SK-N-SH (cell line): Measurements from ENCODE around the gene PCSK2. TPM values are rescaled to one million over a fixed set of nuclear protein-coding genes. Genes with fewer than 3 reads are reported as not detected.

ENCODE experiments used
- CTCF ChIA-PET: fragments of 300-600, 350-600 bp; formaldehyde crosslinking; extraction: SDS; loops from one replicate; lab custom pipeline; 2021; lab: Yijun Ruan, JAX
- POLR2A ChIA-PET: fragments of 350-600 bp; sonication (Branson Sonifier 250); formaldehyde crosslinking; extraction: SDS; loops from one replicate; lab custom pipeline; 2020; ENCODE audit warnings: antibody characterized with exemption, inconsistent platforms; lab: Yijun Ruan, JAX
- DNase-seq: peaks from one replicate; pipeline ENCODE4 v3.0.0; 2012
- H2AFZ ChIP-seq: fragments of 200-600 bp; sonication (generic); 2 replicates; pipeline ENCODE4 v1.8.1; 2016; ENCODE audit warnings: antibody characterized with exemption, mild to moderate bottlenecking, low read depth
- H3F3A ChIP-seq: fragments of 200-600 bp; sonication (generic); replicated peaks from 2 replicates; pipeline ENCODE3; 2016; ENCODE audit warnings: antibody characterized with exemption, mild to moderate bottlenecking; ENCODE audit not compliant: insufficient read depth
- H3K27ac ChIP-seq, 2 experiments: fragments of 200-500 bp in 1 of 2; fragments of 200-600 bp in 1 of 2; sonication (Bioruptor generic) in 1 of 2; sonication (generic), shearing (Covaris generic) in 1 of 2; 2 replicates each; pipeline versions ENCODE4 v1.5.1 to v1.6.1; 2014 to 2016; ENCODE audit warnings: low read depth in 2 of 2, inconsistent platforms in 1 of 2, low read length in 1 of 2, mild to moderate bottlenecking in 1 of 2, mixed read lengths in 1 of 2
- H3K27me3 ChIP-seq: fragments of 200-600 bp; sonication (generic), shearing (Covaris generic); 2 replicates; pipeline ENCODE4 v1.6.1; 2016; ENCODE audit warnings: mixed run types; ENCODE audit not compliant: insufficient read depth
- H3K36me3 ChIP-seq, 2 experiments: fragments of 200-500 bp in 1 of 2; fragments of 200-600 bp in 1 of 2; sonication (Bioruptor generic) in 1 of 2; sonication (generic) in 1 of 2; replicated peaks in 1 of 2; 2 replicates each; pipeline versions ENCODE3 to v1.5.1; 2014 to 2016; ENCODE audit warnings: low read length in 1 of 2, mild to moderate bottlenecking in 1 of 2; ENCODE audit not compliant: insufficient read depth in 2 of 2, control insufficient read depth in 1 of 2
- H3K4me1 ChIP-seq, 2 experiments: fragments of 200-500 bp in 1 of 2; fragments of 200-600 bp in 1 of 2; sonication (Bioruptor generic) in 1 of 2; sonication (generic), shearing (Covaris generic) in 1 of 2; 2 replicates each; pipeline versions ENCODE4 v1.5.1 to v1.6.1; 2014 to 2016; ENCODE audit warnings: low read depth in 1 of 2, low read length in 1 of 2, mixed run types in 1 of 2; ENCODE audit not compliant: insufficient read depth in 2 of 2, control insufficient read depth in 1 of 2
- H3K4me2 ChIP-seq: fragments of 200-600 bp; sonication (generic), shearing (Covaris generic); 2 replicates; pipeline ENCODE4 v1.6.1; 2017; ENCODE audit warnings: mixed run types
- H3K4me3 ChIP-seq, 2 experiments: fragments of 200-500 bp in 1 of 2; fragments of 200-600 bp in 1 of 2; sonication (Bioruptor generic) in 1 of 2; sonication (generic), shearing (Covaris generic) in 1 of 2; 2 replicates each; pipeline versions ENCODE4 v1.5.1 to v1.8.1; 2014 to 2016; ENCODE audit warnings: low read depth in 2 of 2, inconsistent platforms in 1 of 2, low read length in 1 of 2, mild to moderate bottlenecking in 1 of 2, mixed read lengths in 1 of 2, moderate library complexity in 1 of 2
- H3K79me2 ChIP-seq: fragments of 200-600 bp; sonication (generic); 2 replicates; pipeline ENCODE4 v1.8.1; 2017; ENCODE audit warnings: mild to moderate bottlenecking; ENCODE audit not compliant: insufficient read depth
- H3K9ac ChIP-seq: fragments of 200-600 bp; sonication (generic); 2 replicates; pipeline ENCODE4 v1.6.1; 2017; ENCODE audit warnings: mixed run types
- H3K9me2 ChIP-seq: fragments of 200-600 bp; sonication (generic); 2 replicates; pipeline ENCODE4 v1.6.1; 2017; ENCODE audit warnings: mixed run types
- H3K9me3 ChIP-seq: fragments of 200-600 bp; sonication (generic); 2 replicates; pipeline ENCODE4 v1.6.1; 2017; ENCODE audit warnings: mixed run types, mild to moderate bottlenecking, moderate library complexity
- H4K20me1 ChIP-seq: fragments of 200-600 bp; sonication (generic); 2 replicates; pipeline ENCODE4 v1.6.1; 2017; ENCODE audit warnings: mild to moderate bottlenecking, mixed run types; ENCODE audit not compliant: insufficient read depth
- CTCF ChIP-seq: fragments of 200-600 bp; sonication (generic); IDR thresholded peaks from 2 replicates; pipeline ENCODE4 v1.6.1; 2017; ENCODE audit warnings: antibody characterized with exemption, mild to moderate bottlenecking, moderate library complexity
- EZH2phosphoT487 ChIP-seq: fragments of 200-600 bp; sonication (generic); IDR thresholded peaks from 2 replicates; pipeline ENCODE4 v1.6.1; 2017; ENCODE audit warnings: low read depth, mixed run types, mild to moderate bottlenecking, antibody characterized with exemption, moderate library complexity, borderline replicate concordance
- FOXM1 ChIP-seq: IDR thresholded peaks from 2 replicates; pipeline ENCODE4 v1.4.0; 2012; ENCODE audit warnings: low read depth, mild to moderate bottlenecking
- GABPA ChIP-seq: IDR thresholded peaks from 2 replicates; pipeline ENCODE4 v1.4.0; 2012; ENCODE audit warnings: low read depth, mild to moderate bottlenecking
- MAX ChIP-seq: IDR thresholded peaks from 2 replicates; pipeline ENCODE4 v1.4.0; 2012; ENCODE audit warnings: low read depth
- MEF2A ChIP-seq: IDR thresholded peaks from 2 replicates; pipeline ENCODE4 v1.4.0; 2012; ENCODE audit warnings: low read depth, borderline replicate concordance
- MXI1 ChIP-seq: IDR thresholded peaks from 2 replicates; pipeline ENCODE4 v1.6.1; 2012; ENCODE audit warnings: mild to moderate bottlenecking, low read depth, low read length, improper control_type of control experiment
- PBX3 ChIP-seq: IDR thresholded peaks from 2 replicates; pipeline ENCODE4; 2012
- POLR2AphosphoS5 ChIP-seq: IDR thresholded peaks from 2 replicates; pipeline ENCODE4 v1.6.1; 2012; ENCODE audit warnings: low read depth, low read length
- RAD21 ChIP-seq: IDR thresholded peaks from 2 replicates; pipeline ENCODE4 v1.6.1; 2012; ENCODE audit warnings: mild to moderate bottlenecking, low read length
- REST ChIP-seq: IDR thresholded peaks from 2 replicates; pipeline ENCODE4 v1.6.1; 2012; ENCODE audit warnings: mild to moderate bottlenecking, low read depth, low read length, moderate library complexity
- SMC3 ChIP-seq: IDR thresholded peaks from 2 replicates; pipeline ENCODE4 v1.6.1; 2012; ENCODE audit warnings: low read depth, low read length, improper control_type of control experiment
- TCF12 ChIP-seq: IDR thresholded peaks from 2 replicates; pipeline ENCODE4 v1.4.0; 2012
- TEAD4 ChIP-seq: IDR thresholded peaks from 2 replicates; pipeline ENCODE4 v1.4.0; 2012; ENCODE audit warnings: mild to moderate bottlenecking, borderline replicate concordance; ENCODE audit not compliant: insufficient read depth
- USF1 ChIP-seq: IDR thresholded peaks from 2 replicates; pipeline ENCODE4 v1.4.0; 2012; ENCODE audit warnings: low read depth, borderline replicate concordance
- polyA plus RNA-seq, 3 experiments: library from polyadenylated mRNA; depleted of rRNA; stranded (reverse); fragments of >200 nt; gene quantifications; 2 replicates each; pipeline ENCODE4 v1.2.3, GENCODE V29; 2012

PCSK2 gene
- polyA plus RNA-seq, 1 of the 3 experiments (the other 2 are of a cell fraction), result not detected

- H3K27ac ChIP-seq, result no peak overlapping the region
- H3K36me3 ChIP-seq, result no peaks in the 10 kb centered on the region
- TF ChIP-seq POLR2AphosphoS5 (no peak), FOXM1 (no peak), REST (no peak), EZH2phosphoT487 (no peak), PBX3 (no peak), MXI1 (no peak), MEF2A (no peak), CTCF (peak; percentile 48), MAX (no peak), GABPA (no peak), RAD21 (peak; percentile 44), TEAD4 (no peak), TCF12 (no peak), USF1 (no peak), SMC3 (0 out of 2 replicates have a peak, but pooled peaks have one; percentile 12)
- H3K27me3 ChIP-seq, result no peaks in the 10 kb centered on the region
- no peaks in the 10 kb centered on the region; a peak in 1 of 4 replicates for H3K4me1 ChIP-seq
- no peaks in the 10 kb centered on the region for H3K79me2 ChIP-seq
- no peaks in the 10 kb centered on the region for H3K9me2 ChIP-seq
- H3K9ac ChIP-seq, result no peak overlapping the region
- peak overlapping the region in 1 of 2 experiments; percentile 37; a peak in 1 of 4 replicates for H3K4me3 ChIP-seq
- no peak overlapping the region for H2AFZ ChIP-seq
- DNase-seq, result peak; percentile 30
- H3K4me2 ChIP-seq, result no peak overlapping the region
- no peaks in the 10 kb centered on the region for H3K9me3 ChIP-seq
- H4K20me1 ChIP-seq, result no peaks in the 10 kb centered on the region
- H3F3A ChIP-seq, result no peaks in the 10 kb centered on the region
- ChIA-PET CTCF (interaction anchor here (0.6 to 2.7 kb wide), 8 partner anchors 8 to 480 kb away, joined by 3 to 11 read pairs (median 3); no protein-coding TSS in a partner anchor), POLR2A (no interaction called here)
Measured at GRCh38 chr20:17281478-17281877, 54.6 kb downstream of the PCSK2 start.
